Muscle of leg (tissue), 16 donors: ENCODE results near the gene ZNF532. TPM values are rescaled to one million over a fixed set of nuclear protein-coding genes. Genes with fewer than 3 reads are reported as not detected.
"Not testable (repeated sequence)": the region's sequence is repeated elsewhere in the genome, so short reads cannot be mapped to it uniquely, and the experiment has no call there.

Source experiments
- DNase-seq: peaks from one replicate; pipeline ENCODE4 v3.0.0; 2013
- H3K27ac ChIP-seq: one replicate; pipeline ENCODE4 v1.5.1; 2013; ENCODE audit warnings: mild to moderate bottlenecking, low read length, control low read depth
- H3K27me3 ChIP-seq: one replicate; pipeline ENCODE4 v1.6.1; 2013; ENCODE audit warnings: low read length; ENCODE audit not compliant: control insufficient read depth, insufficient read depth
- H3K36me3 ChIP-seq: one replicate; pipeline ENCODE4 v1.6.1; 2013; ENCODE audit warnings: low read length; ENCODE audit not compliant: control insufficient read depth, insufficient read depth
- H3K4me1 ChIP-seq: one replicate; pipeline ENCODE4 v1.6.1; 2013; ENCODE audit warnings: low read length; ENCODE audit not compliant: control insufficient read depth, insufficient read depth
- H3K4me3 ChIP-seq: one replicate; pipeline ENCODE4 v1.5.1; 2013; ENCODE audit warnings: low read length, control low read depth
- H3K9me3 ChIP-seq: replicated peaks from 2 replicates; pipeline ENCODE4 v1.6.1; 2013; ENCODE audit warnings: low read depth, low read length; ENCODE audit not compliant: control insufficient read depth
- WGBS: methylation state at CpG from one replicate; pipeline ENCODE4 v1.1.5; 2013; ENCODE audit warnings: missing lambda C conversion rate; ENCODE audit not compliant: insufficient coverage; 5-methylcytosine and 5-hydroxymethylcytosine counted together
- long read RNA-seq, 11 donors: transcript quantifications; one replicate each; lab custom pipeline, GENCODE V29; 2026
- polyA plus RNA-seq, 8 donors: library from polyadenylated mRNA; unstranded; fragments of 120-200 nt; gene quantifications; one replicate each; pipeline versions ENCODE4 v1.2.1 to v1.2.3, GENCODE V29; 2013; ENCODE audit warnings: inconsistent platforms in 1 of 8, low replicate concordance in 1 of 8; ENCODE audit not compliant: insufficient read length in 8 of 8, insufficient read depth in 1 of 8
- total RNA-seq: library from RNA; stranded (reverse); fragments of 120-200 nt; gene quantifications from one replicate; pipeline ENCODE4 v1.2.4, GENCODE V29; 2013

ZNF532 gene
- total RNA-seq, result 46.2 TPM
- polyA plus RNA-seq, result 10 to 100 TPM; 49.1 to 75.7 (median 65.0) TPM
- long read RNA-seq, donor 1, full-length matches to known transcripts, result 8 of 8 reads
- long read RNA-seq, donor 1, partial matches to known transcripts, result 0 of 8 reads
- long read RNA-seq, donor 1, other reads (novel, unspliced or antisense), result 0 of 8 reads
- long read RNA-seq, donor 2, partial matches to known transcripts, result 0 of 2 reads
- long read RNA-seq, donor 2, other reads (novel, unspliced or antisense), result 0 of 2 reads
- long read RNA-seq, donor 3, transcript ZNF532-203 (4 exons, 561 nt), result major isoform, 6 of 10 reads
- long read RNA-seq, donor 3, partial matches to known transcripts, result 0 of 10 reads
- long read RNA-seq, donor 3, other reads (novel, unspliced or antisense), result 0 of 10 reads
- long read RNA-seq, donor 4, partial matches to known transcripts, result 14 of 23 reads
- long read RNA-seq, donor 4, other reads (novel, unspliced or antisense), result 0 of 23 reads
- long read RNA-seq, donor 5, full-length matches to known transcripts, result 23 of 62 reads
- long read RNA-seq, donor 5, partial matches to known transcripts, result 39 of 62 reads
- long read RNA-seq, donor 5, other reads (novel, unspliced or antisense), result 0 of 62 reads
- long read RNA-seq, donor 6, full-length matches to known transcripts, result 18 of 23 reads
- long read RNA-seq, donor 6, partial matches to known transcripts, result 5 of 23 reads
- long read RNA-seq, donor 6, other reads (novel, unspliced or antisense), result 0 of 23 reads
- long read RNA-seq, donor 7, full-length matches to known transcripts, result 11 of 11 reads
- long read RNA-seq, donor 7, partial matches to known transcripts, result 0 of 11 reads
- long read RNA-seq, donor 7, other reads (novel, unspliced or antisense), result 0 of 11 reads
- long read RNA-seq, donor 8, partial matches to known transcripts, result 0 of 3 reads
- long read RNA-seq, donor 8, other reads (novel, unspliced or antisense), result 0 of 3 reads
- long read RNA-seq, donor 9, full-length matches to known transcripts, result 3 of 3 reads
- long read RNA-seq, donor 9, partial matches to known transcripts, result 0 of 3 reads
- long read RNA-seq, donor 9, other reads (novel, unspliced or antisense), result 0 of 3 reads
- long read RNA-seq, donor 10, full-length matches to known transcripts, result 16 of 16 reads
- long read RNA-seq, donor 10, partial matches to known transcripts, result 0 of 16 reads
- long read RNA-seq, donor 10, other reads (novel, unspliced or antisense), result 0 of 16 reads
- long read RNA-seq, donor 11, full-length matches to known transcripts, result 9 of 9 reads
- long read RNA-seq, donor 11, partial matches to known transcripts, result 0 of 9 reads
- long read RNA-seq, donor 11, other reads (novel, unspliced or antisense), result 0 of 9 reads

GRCh38 chr18:58864146-58865032 lies at the start of gene ZNF532:
TSS of gene ZNF532 (plus strand) at chr18:58864877. CDS start in a region left out here.
- Histone ChIP-seq H3K4me1 (peaks cover 46% of the 10 kb centered on the region), H3K27me3 (no peaks in the 10 kb centered on the region), H3K9me3 (peaks cover 3% of the 10 kb centered on the region), H3K36me3 (peaks cover 24% of the 10 kb centered on the region), H3K4me3 (peak within 1 kb of the TSS; percentile 39), H3K27ac (peak within 1 kb of the TSS; percentile 93)
- DNase-seq, result peak; percentile 91
- 11% methylated on average over 3 of the region's 17 CpGs for WGBS

GRCh38 chr18:58819051-58819450 lies 45.6 kb upstream of the ZNF532 start:
- H3K36me3 ChIP-seq, result no peaks in the 10 kb centered on the region
- H3K4me3 ChIP-seq, result no peak overlapping the region
- H3K9me3 ChIP-seq, result no peaks in the 10 kb centered on the region
- no CpG with 5 or more reads among the region's 4 CpGs for WGBS
- H3K27me3 ChIP-seq, result no peaks in the 10 kb centered on the region
- H3K4me1 ChIP-seq, result no peaks in the 10 kb centered on the region
- H3K27ac ChIP-seq, result no peak overlapping the region
- DNase-seq, result no peak

- H3K27ac ChIP-seq, result no peak overlapping the region
- no peaks in the 10 kb centered on the region for H3K4me1 ChIP-seq
- DNase-seq, result no peak
- H3K36me3 ChIP-seq, result no peaks in the 10 kb centered on the region
- H3K27me3 ChIP-seq, result no peaks in the 10 kb centered on the region
- no peaks in the 10 kb centered on the region for H3K9me3 ChIP-seq
- no peak overlapping the region for H3K4me3 ChIP-seq
- 100% methylated on average over 2 of the region's 3 CpGs for WGBS
Observed at GRCh38 chr18:58820251-58820650, 44.4 kb upstream of the ZNF532 start.

- H3K4me3 ChIP-seq, result no peak overlapping the region
- WGBS, result 90% methylated on average over 5 of the region's 13 CpGs
- no peaks in the 10 kb centered on the region for H3K36me3 ChIP-seq
- H3K9me3 ChIP-seq, result no peaks in the 10 kb centered on the region
- no peak overlapping the region for H3K27ac ChIP-seq
- no peak for DNase-seq
- H3K27me3 ChIP-seq, result no peaks in the 10 kb centered on the region
- H3K4me1 ChIP-seq, result no peaks in the 10 kb centered on the region
Observed at GRCh38 chr18:58822944-58823343, 41.7 kb upstream of the ZNF532 start.

- 27% methylated on average over 2 of the region's 4 CpGs for WGBS
- no peak for DNase-seq
- Histone ChIP-seq H3K27me3 (no peaks in the 10 kb centered on the region), H3K4me1 (no peaks in the 10 kb centered on the region), H3K4me3 (no peak overlapping the region), H3K36me3 (no peaks in the 10 kb centered on the region), H3K9me3 (no peaks in the 10 kb centered on the region), H3K27ac (no peak overlapping the region)
Observed at GRCh38 chr18:58823412-58823811, 41.3 kb upstream of the ZNF532 start.

- H3K4me1 ChIP-seq, H3K27me3 ChIP-seq, H3K36me3 ChIP-seq, H3K9me3 ChIP-seq, DNase-seq, H3K4me3 ChIP-seq, H3K27ac ChIP-seq: not testable (repeated sequence)
- 82% methylated on average over 3 of the region's 6 CpGs for WGBS
Observed at GRCh38 chr18:58826926-58827325, 37.8 kb upstream of the ZNF532 start.

GRCh38 chr18:58827428-58827827 lies 37.2 kb upstream of the ZNF532 start:
- no peaks in the 10 kb centered on the region for H3K36me3 ChIP-seq
- H3K4me3 ChIP-seq, result no peak overlapping the region
- WGBS, result 76% methylated on average over 2 of the region's 5 CpGs
- H3K27ac ChIP-seq, result no peak overlapping the region
- DNase-seq, result no peak
- H3K4me1 ChIP-seq, result no peaks in the 10 kb centered on the region
- H3K27me3 ChIP-seq, result no peaks in the 10 kb centered on the region
- H3K9me3 ChIP-seq, result no peaks in the 10 kb centered on the region

GRCh38 chr18:58827886-58828285 lies 36.8 kb upstream of the ZNF532 start:
- no peak overlapping the region for H3K4me3 ChIP-seq
- WGBS, result 92% methylated on average over 16 of the region's 24 CpGs
- H3K27ac ChIP-seq, result no peak overlapping the region
- no peaks in the 10 kb centered on the region for H3K4me1 ChIP-seq
- no peaks in the 10 kb centered on the region for H3K9me3 ChIP-seq
- H3K27me3 ChIP-seq, result no peaks in the 10 kb centered on the region
- DNase-seq, result no peak
- no peaks in the 10 kb centered on the region for H3K36me3 ChIP-seq
